HG03521 (cell line): ENCODE data around the gene RNLS.

Experiments
- ATAC-seq: cut with Tn5 transposase; IDR thresholded peaks from one replicate; pipeline ENCODE4 v1.9.1; 2021; ENCODE audit warnings: mild to moderate bottlenecking, moderate library complexity; ENCODE audit not compliant: unreplicated experiment

Gene RNLS

DNA sequence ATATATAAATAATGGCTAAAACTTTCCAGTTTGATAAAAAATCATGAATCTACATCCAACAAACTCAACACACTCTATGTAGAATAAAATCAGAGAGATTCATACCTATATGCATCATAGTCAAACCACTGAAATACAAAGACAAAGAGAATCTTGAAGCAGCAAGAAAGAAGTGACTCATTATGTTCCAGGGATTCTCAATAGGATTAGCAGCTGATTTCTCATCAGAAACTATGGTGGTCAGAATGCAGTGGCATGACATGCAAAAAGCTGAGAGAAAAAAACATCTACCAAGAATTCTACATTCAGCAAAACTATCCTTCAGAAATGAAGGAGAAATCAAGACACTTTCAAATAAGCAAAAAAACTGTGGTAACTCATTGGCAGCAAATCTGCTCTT, 187.4 kb downstream of the RNLS start:
- no peak for ATAC-seq

- peak; percentile 66 for ATAC-seq
Measured at GRCh38 chr10:88392222-88392621, 190.9 kb downstream of the RNLS start.

- ATAC-seq, result no peak
Measured at GRCh38 chr10:88390041-88390440, 193.1 kb downstream of the RNLS start.

DNA sequence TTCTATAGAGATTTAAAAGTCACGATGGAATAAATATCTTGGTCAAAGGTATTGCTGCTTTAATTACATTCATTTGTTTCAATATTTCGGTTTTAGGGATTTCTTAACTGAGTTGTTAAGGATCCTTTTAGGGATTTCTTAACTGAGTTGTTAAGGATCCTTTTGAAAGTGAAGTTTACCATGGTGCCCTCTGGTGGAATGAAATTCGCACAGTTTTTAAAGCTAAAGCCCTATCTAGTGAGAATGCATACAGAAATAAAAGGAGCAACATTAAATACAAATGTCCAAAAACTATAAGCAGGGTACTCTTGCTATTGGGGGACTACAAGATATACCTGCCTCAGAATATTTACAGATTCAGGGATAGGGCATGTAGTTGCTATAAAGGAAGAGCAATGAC, 193.7 kb downstream of the RNLS start:
- no peak for ATAC-seq

GRCh38 chr10:88388324-88388723, 194.8 kb downstream of the RNLS start:
- no peak for ATAC-seq

DNA sequence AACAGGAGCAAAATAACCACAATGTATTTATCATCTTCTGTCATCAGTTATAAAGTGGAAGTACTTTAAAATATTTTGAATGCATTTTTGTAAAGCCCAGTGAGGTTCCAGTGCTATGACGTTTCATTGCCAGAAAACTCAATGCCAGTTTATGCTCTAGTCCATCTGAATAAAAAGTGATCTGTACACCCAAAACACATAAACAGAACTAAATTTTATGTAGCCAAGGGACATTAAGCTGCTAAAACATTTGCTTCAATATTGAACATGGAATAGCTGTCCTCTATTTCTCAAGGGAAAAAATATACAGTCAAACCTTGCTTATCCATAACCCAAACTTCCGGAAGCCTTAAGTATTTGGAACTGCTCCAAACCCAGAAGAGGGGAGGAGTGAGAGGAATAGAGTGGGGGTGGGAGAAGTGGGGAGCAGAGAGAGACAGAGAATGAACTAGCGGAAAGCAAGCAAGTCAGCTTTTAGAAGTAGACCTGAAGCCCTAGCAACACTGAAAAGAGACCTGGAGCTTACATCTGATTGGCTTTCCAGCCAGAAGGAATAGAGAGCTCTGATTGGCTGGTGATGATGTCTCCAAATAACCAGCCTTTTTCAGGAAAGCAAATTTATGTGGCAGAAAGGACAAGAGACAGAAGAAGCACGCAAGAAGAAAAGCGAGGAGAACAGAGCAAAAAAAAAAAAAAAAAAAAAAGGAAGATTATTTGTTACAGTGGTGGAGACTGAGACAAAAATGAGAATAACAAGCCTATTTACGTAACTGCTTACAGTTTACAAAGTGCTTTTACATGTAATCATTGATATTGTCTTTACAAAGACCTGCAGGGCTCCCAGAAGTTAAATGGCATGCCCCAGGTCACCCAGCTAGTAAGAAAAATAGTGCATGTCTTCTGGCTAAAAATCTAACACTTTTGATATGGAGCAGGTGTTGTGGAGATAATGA, 196.0 kb downstream of the RNLS start:
- peak; percentile 40 for ATAC-seq

DNA sequence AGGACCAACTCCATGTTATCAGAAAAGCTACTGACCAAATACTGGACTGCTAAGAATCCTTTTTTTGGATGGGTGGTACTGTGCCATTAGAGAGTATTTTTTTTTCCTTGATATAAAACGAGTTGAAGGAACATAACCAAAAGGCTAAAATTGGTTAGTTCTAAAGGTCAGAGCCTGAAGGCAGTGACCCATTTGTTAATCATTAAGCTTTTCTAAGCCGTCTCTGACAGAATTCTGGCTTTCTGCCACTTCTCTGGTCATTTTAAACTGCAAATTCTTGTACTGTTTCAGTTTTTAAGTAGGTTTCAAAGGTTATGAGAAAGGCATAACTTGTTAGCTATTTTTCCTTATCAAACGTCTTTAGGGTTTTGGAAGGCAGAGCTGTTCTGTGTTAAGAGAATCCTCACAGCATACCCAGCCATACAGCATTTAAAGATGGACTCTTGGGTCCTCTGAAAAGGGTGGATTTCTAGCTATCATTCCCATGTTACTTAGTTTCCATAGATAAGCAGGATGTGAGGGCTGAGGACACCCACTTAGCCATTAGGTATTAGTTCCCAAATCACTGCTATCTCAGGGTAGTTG, 196.8 kb downstream of the RNLS start:
- peak; percentile 22 for ATAC-seq

- peak; percentile 59 for ATAC-seq
Measured at GRCh38 chr10:88385601-88386203, 197.4 kb downstream of the RNLS start.

GRCh38 chr10:88383276-88383675, 199.8 kb downstream of the RNLS start:
- no peak for ATAC-seq

DNA sequence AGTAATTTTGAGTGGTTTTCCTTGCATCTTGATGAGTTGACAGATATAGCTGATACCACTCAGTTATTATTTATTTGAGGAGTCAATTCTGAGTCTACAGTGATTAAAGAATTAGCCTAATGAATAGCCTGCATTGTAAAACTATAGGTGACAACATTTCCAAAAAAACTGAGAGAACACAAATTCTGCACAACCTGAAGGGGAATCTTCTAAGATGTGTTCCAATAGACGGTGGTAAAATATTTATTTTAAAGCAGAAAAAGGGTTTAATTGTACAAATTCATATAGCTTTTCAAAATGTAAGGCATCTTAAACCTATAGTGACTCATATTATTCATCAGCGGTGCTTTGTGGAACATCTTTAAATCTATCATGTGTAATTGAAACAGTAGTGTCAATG, 200.4 kb downstream of the RNLS start:
- no peak for ATAC-seq

- ATAC-seq, result no peak
Measured at GRCh38 chr10:88379575-88379974, 203.5 kb downstream of the RNLS start.

GRCh38 chr10:88377510-88377909, 205.6 kb downstream of the RNLS start:
- ATAC-seq, result no peak

DNA sequence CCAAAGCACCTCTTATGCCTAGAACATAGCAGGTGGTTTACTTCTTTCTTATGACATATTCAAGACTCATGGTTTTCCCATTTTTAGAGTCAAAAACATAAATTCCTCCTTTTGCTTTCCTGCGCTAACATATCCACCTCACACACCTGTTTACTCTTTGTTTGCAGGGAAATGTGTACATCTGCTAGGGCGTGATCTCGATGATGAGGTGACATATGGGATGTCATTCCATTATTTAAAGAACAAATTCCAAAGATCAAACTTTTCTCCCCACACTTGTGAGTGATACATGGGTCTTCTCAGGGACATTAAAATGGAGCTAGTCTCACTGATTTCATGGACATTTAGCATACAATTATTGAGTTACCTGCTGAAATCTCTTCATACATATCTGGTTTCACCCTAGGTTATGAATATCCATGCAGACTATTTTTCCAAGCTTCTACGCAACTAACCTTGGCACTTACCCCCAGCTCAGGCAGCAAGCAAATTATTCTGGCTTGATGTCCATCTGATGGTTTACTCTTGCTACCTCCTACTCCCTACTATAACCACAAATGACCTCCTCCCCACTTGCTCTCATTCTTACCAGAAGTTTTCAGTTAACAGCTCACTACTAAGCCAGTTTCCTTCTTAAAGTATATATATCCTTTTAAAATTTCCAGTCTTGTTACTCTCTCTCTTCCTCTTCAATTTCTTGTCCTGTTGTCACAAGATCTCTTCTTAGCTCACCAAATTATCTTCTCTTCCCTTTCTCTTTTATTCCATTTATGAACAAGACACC, 208.5 kb downstream of the RNLS start:
- ATAC-seq, result no peak

GRCh38 chr10:88372881-88373592, 210.1 kb downstream of the RNLS start:
- no peak for ATAC-seq

GRCh38 chr10:88372051-88372715, 210.9 kb downstream of the RNLS start:
- no peak for ATAC-seq

DNA sequence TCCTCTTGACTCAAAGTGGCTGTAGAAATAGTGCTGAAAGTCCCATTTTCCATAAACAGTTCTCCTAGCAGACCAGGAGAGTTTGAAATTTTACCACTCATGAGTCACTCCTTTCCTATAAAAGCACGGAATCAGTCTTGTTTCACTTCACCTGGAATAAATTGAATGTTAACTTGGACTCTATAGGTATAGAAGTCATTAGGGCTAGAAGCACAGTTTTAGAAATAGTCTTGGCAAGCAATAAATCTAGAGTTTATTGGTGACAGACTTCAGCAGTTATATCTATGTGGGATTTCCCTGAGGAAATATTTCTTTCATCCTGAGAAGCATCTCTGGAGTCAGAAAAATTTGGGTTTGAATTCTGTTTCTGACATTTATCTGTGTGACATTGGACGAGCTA, 212.4 kb downstream of the RNLS start:
- ATAC-seq, result no peak

DNA sequence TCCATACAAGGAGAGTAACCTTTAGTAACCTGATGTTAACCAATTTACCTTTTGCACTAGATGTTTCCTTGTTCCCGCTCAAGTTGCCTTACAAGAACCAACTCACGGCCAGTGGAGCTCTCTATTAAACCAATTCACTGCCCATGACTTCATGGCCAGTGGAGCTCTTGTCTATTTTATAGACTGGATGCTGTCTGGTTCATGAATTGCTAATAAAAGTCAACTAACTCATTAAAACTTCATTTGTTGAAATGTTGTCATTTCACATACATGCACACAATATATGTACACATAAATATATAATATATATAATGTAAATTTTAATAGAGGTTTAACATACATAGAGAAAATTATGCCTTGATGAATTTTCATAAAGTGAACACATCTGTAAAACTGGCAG, 216.3 kb downstream of the RNLS start:
- no peak for ATAC-seq

- ATAC-seq, result no peak
Measured at GRCh38 chr10:88361995-88362807, 220.9 kb downstream of the RNLS start.

DNA sequence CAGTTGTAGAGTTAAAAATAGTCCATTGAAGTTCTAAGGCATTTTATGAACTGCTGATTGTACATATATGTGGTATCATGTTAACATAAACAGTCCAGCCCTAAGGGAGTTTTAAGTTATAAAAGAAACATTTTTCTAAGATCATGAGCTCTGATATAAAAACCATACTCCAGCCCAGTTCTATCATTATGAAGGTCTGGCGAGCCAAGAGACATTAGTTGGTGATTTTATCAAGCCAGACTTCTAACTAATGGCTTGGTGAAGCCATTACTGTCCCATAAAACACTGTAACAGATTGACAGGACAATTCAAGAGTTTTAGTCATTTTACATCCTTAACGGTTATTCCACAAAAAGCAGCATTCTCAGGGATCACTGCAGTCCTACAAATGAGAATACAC, 221.6 kb downstream of the RNLS start:
- no peak for ATAC-seq
